AG04449 (cell line): ENCODE data around the gene NUP214.

ENCODE experiments used
- CTCF ChIA-PET: fragments of 350-600 bp; formaldehyde crosslinking; extraction: SDS; loops from one replicate; lab custom pipeline; 2021; ENCODE audit warnings: antibody characterized with exemption; lab: Yijun Ruan, JAX
- POLR2A ChIA-PET: fragments of 400-600, 350-600 bp; formaldehyde crosslinking; extraction: SDS; loops from one replicate; lab custom pipeline; 2020; ENCODE audit warnings: antibody characterized with exemption, inconsistent platforms; lab: Yijun Ruan, JAX
- DNase-seq: peaks from one replicate; pipeline ENCODE4 v3.0.0-alpha.2; 2010; ENCODE audit warnings: low read depth, low spot score
- H3K4me3 ChIP-seq: 2 replicates; pipeline ENCODE4 v1.5.1; 2011; ENCODE audit warnings: low read depth, mild to moderate bottlenecking, control low read depth, low read length
- CTCF ChIP-seq: IDR thresholded peaks from one replicate; pipeline ENCODE4 v1.5.1; 2011; ENCODE audit warnings: mild to moderate bottlenecking, moderate library complexity, low read length, control low read depth, inconsistent platforms; ENCODE audit not compliant: insufficient read depth; ENCODE audit errors: missing control alignments

Gene NUP214

GRCh38 chr9:131274674-131275331 lies 149.4 kb downstream of the NUP214 start:
- DNase-seq = no peak
- no peak for TF ChIP-seq CTCF
- ChIA-PET POLR2A (no interaction called here), CTCF (no interaction called here)
- no peak overlapping the region for H3K4me3 ChIP-seq

- ChIA-PET POLR2A (no interaction called here), CTCF (no interaction called here)
- H3K4me3 ChIP-seq = no peak overlapping the region
- no peak for DNase-seq
- TF ChIP-seq CTCF = no peak
Observed at GRCh38 chr9:131275332-131276093, 150.1 kb downstream of the NUP214 start.

GRCh38 chr9:131276094-131276888 lies 150.9 kb downstream of the NUP214 start, which contains the start of gene FAM78A:
TSS of gene FAM78A (minus strand) at chr9:131276510. CDS start at chr9:131276179, 331 bp downstream.
- peak within 1 kb of the TSS; percentile 48 for H3K4me3 ChIP-seq
- CTCF ChIA-PET = no interaction called here
- TF ChIP-seq CTCF = no peak
- no peak for DNase-seq
- POLR2A ChIA-PET = no interaction called here

- no peak for DNase-seq
- ChIA-PET POLR2A (no interaction called here), CTCF (no interaction called here)
- TF ChIP-seq CTCF = no peak
- peak overlapping the region; percentile 48 for H3K4me3 ChIP-seq
Observed at GRCh38 chr9:131276891-131277286, 151.5 kb downstream of the NUP214 start.

GRCh38 chr9:131277287-131277909 lies 152.0 kb downstream of the NUP214 start:
- ChIA-PET CTCF (interaction anchor here (1.1 kb wide), 1 partner anchor 10 kb away, joined by 3 read pairs; no protein-coding TSS in a partner anchor), POLR2A (interaction anchor here (1.0 kb wide), 1 partner anchor 21 kb away, joined by 4 read pairs; no protein-coding TSS in a partner anchor)
- DNase-seq = no peak
- no peak for TF ChIP-seq CTCF
- H3K4me3 ChIP-seq = peak overlapping the region; percentile 48
